Epithelial cell of esophagus (primary cell): ENCODE measurements around the gene NOL4L.

Experiments
- DNase-seq: peaks from one replicate; pipeline ENCODE4 v3.0.0; 2010; ENCODE audit warnings: low read depth
- H3K4me3 ChIP-seq: 2 replicates; pipeline ENCODE4 v1.5.1; 2011; ENCODE audit warnings: mild to moderate bottlenecking, low read length, control low read depth
- TF ChIP-seq, protein P1 (sequence below): IDR thresholded peaks from 2 replicates; pipeline ENCODE4 v1.5.1; 2011; ENCODE audit warnings: low read depth, mild to moderate bottlenecking, low read length, control low read depth, inconsistent platforms; ENCODE audit not compliant: insufficient read depth; ENCODE audit errors: missing control alignments

The NOL4L gene

DNA sequence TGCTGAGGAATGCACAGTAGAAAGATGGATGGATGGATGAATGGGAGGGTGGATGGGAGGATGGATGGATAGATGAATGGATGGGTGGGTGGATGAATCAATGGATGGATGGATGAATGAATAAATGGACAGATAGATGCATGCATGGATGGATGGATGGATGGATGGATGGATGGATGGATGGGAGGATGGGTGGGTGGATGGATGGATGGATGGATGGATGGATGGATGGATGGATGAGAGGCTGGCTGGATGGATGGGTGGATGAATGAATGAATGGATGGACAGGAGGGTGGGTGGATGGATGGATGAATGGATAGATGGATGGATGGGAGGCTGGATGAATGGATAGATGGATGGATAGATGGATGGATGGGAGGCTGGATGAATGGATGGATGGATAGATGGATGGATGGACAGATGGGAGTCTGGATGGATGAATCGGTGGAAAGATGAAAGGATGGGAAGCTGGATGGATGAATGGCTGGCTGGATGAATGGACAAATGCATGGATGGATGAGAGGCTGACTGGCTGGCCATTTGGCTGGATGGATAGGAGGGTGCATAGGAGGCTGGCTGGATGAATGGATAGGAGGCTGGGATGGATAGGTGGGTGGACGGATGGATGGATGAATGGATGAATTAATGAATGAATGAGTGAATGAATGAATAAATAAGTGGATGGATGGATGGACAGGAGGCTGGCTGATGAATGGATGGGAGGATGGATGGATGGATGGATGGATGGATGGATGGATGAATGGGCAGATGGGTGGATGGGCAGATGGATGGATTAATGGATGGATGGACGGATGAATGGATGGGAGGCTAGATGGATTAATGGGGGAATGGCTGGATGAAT, 28.3 kb upstream of the NOL4L start:
- no peak overlapping the region for H3K4me3 ChIP-seq
- DNase-seq, result no peak
- TF ChIP-seq, protein P1, sequence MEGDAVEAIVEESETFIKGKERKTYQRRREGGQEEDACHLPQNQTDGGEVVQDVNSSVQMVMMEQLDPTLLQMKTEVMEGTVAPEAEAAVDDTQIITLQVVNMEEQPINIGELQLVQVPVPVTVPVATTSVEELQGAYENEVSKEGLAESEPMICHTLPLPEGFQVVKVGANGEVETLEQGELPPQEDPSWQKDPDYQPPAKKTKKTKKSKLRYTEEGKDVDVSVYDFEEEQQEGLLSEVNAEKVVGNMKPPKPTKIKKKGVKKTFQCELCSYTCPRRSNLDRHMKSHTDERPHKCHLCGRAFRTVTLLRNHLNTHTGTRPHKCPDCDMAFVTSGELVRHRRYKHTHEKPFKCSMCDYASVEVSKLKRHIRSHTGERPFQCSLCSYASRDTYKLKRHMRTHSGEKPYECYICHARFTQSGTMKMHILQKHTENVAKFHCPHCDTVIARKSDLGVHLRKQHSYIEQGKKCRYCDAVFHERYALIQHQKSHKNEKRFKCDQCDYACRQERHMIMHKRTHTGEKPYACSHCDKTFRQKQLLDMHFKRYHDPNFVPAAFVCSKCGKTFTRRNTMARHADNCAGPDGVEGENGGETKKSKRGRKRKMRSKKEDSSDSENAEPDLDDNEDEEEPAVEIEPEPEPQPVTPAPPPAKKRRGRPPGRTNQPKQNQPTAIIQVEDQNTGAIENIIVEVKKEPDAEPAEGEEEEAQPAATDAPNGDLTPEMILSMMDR, result no peak

DNA sequence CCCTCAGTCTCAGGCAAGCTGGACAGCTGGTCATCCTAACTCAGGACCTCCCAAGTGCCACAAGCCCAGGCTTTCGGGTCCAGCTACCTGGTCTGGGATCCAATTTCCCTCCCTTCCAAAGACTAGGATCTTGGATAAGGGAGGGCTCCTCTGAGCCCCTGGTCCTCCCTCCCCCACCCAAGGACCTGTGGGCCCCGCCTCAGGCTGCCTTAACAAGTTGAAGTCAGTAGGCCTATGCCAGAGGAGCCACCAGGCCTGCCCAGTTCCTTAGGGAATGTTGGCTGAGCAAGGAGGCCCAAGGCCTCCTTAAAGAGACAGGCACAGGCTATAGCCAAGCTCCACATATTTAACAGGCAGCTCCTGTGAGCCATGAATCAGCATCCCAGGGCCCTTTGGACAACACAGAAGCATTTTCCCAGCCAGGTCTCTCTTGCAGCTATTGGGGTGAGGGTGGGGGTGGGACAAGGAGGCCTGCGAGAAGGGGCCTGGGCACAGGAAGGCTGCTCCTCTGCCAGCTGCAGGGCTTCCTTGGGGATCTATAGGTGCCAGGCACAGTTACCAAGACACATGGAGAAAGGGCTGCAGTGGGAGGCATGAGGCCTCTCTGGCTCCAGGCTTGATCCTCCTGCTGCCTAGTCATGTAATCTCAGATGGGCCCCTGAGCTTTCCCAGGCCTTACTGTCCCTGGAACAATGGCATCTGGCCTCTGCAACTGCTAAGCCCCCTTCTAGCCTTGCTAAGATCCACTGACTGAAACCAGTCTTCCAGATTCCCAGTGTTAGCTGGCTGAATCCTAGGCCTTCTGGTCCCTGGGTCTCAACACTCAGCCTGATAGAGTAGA, 27.4 kb upstream of the NOL4L start:
- TF ChIP-seq, protein P1, result no peak

DNA sequence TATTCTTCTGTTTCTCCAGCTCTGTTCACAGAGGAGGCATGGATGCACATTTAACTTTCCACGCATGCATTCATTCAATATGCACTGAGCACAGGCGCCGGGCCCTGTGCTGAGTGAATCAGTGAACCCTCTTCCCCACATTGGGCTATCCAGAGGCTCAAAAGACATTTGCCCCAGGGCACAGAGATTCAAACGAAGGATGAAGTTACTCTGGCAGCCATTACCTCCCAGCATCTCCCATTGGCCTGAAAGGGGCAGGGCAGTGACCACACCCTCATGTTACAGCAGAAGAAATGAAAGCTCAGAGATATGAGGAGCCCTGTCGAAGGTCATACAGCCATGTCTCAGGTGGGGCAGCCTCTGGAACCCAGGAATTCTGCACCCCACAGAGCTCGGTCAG, 26.7 kb upstream of the NOL4L start:
- no peak for DNase-seq
- no peak overlapping the region for H3K4me3 ChIP-seq
- TF ChIP-seq, protein P1, result no peak

More for the DNA sequence above, 27.4 kb upstream of the NOL4L start:
- no peak for DNase-seq
- no peak overlapping the region for H3K4me3 ChIP-seq

DNA sequence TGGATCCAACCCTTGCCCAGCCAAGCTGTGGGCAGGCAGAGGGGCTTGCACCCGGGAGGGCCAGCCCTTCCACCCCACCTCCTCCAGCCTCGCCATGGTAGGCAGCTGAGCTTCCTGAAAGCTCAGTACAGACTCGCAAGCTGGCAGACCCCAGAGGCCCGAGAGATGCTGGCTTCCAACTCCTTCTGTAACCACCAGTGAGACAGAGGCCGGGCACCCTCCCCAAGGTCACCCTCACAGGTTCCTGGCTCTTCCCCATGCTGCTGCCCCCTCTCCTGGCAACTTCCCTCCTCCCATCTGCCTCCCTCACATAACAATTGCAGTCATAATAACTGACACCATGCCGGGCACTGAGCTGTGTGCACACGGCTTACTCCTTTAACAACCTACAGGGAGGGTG, 26.2 kb upstream of the NOL4L start:
- no peak overlapping the region for H3K4me3 ChIP-seq
- TF ChIP-seq, protein P1, result no peak
- no peak for DNase-seq

DNA sequence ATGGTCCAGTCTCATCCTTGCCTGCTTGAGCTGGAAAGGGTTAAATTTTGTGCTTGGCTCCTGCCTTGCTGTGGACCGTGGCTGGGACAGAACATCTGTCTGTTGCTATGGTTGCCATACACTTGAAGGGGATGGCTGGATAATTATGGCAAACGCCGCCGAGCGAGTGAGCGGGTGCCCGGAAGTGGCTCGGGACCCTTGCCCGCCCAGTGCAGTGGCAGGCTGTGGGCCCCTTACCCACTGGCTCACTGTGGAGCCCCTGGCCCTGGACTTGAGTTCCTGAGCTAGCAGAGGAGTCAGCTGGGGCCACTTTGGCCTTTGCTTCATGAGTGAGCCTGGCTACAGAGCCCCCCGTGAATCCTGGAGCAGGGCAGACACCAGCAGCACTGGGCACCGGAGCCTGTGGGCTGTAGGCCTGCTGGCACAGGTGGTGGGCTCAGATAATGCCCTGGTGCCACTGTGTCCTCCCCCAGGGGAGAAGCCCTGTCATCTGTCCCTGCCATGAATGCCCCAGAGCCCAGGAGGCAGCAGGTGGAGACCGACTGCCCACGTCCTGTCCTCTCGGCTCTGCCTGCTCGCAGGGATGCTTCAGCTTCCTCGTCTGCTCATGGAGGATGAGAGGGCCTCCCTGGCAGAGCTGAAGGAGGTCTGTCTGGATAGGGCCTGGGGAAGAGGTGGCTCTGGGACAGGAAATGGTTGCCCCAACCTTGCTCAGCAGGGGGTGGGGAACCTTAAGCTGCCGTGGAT, 25.5 kb upstream of the NOL4L start:
- TF ChIP-seq, protein P1, result no peak

DNA sequence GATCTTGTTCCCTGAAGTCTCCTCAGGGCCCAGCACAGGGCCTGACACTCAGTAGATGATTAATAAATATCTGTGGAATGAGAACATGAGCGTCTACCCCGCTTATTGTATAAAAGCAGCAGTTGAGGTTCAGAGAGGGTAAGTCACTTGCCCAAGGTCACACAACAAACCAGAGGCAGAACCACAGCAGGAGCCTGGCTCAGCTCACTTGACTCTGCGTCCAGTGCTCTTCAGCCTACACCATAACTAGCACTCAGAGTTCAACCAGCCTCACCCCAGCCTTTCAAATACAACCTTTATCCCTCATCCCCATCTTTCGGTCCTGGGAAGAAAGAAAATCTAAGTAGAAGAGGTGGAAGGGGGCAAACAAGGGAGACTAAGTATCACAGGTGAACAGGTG, 24.9 kb upstream of the NOL4L start:
- DNase-seq, result no peak
- no peak overlapping the region for H3K4me3 ChIP-seq
- TF ChIP-seq, protein P1, result no peak

More for the DNA sequence above, 25.5 kb upstream of the NOL4L start:
- H3K4me3 ChIP-seq, result no peak overlapping the region
- DNase-seq, result no peak
